GM21360 (cell line): ENCODE measurements around the gene WDR88.
A peak's percentile ranks its signal among the peaks of the same experiment; 100 is the strongest.
"Not testable (repeated sequence)": the region's sequence is repeated elsewhere in the genome, so short reads cannot be mapped to it uniquely, and the experiment has no call there.

ENCODE experiments used
- ATAC-seq: cut with Tn5 transposase; IDR thresholded peaks from one replicate; pipeline ENCODE4 v1.9.1; 2021; ENCODE audit warnings: mild to moderate bottlenecking, moderate library complexity; ENCODE audit not compliant: unreplicated experiment

WDR88 gene

GRCh38 chr19:33126712-33127111 is 5.2 kb upstream of the WDR88 start:
- not testable (repeated sequence) for ATAC-seq

GRCh38 chr19:33129901-33130300 is 2.0 kb upstream of the WDR88 start:
- no peak for ATAC-seq

GRCh38 chr19:33130433-33130832 is 1.5 kb upstream of the WDR88 start:
- ATAC-seq = no peak

GRCh38 chr19:33132425-33132824 is 511 bp downstream of the WDR88 start:
- no peak for ATAC-seq

- no peak for ATAC-seq
Observed at GRCh38 chr19:33133438-33134031, 1.6 kb downstream of the WDR88 start.

- ATAC-seq = no peak
Observed at GRCh38 chr19:33134571-33135041, 2.7 kb downstream of the WDR88 start.

GRCh38 chr19:33139165-33139564 is 7.3 kb downstream of the WDR88 start:
- ATAC-seq = no peak

- ATAC-seq = peak; percentile 68
Observed at GRCh38 chr19:33143897-33144405, 12.0 kb downstream of the WDR88 start.

- no peak for ATAC-seq
Observed at GRCh38 chr19:33146209-33146608, 14.3 kb downstream of the WDR88 start.

GRCh38 chr19:33147538-33147937 is 15.6 kb downstream of the WDR88 start:
- ATAC-seq = no peak

- no peak for ATAC-seq
Observed at GRCh38 chr19:33150852-33151518, 19.1 kb downstream of the WDR88 start.

GRCh38 chr19:33152176-33152575 is 20.3 kb downstream of the WDR88 start:
- no peak for ATAC-seq

GRCh38 chr19:33152625-33153024 is 20.7 kb downstream of the WDR88 start:
- ATAC-seq = not testable (repeated sequence)

GRCh38 chr19:33154313-33154712 is 22.4 kb downstream of the WDR88 start:
- not testable (repeated sequence) for ATAC-seq

- no peak for ATAC-seq
Observed at GRCh38 chr19:33156334-33156733, 24.4 kb downstream of the WDR88 start.

GRCh38 chr19:33157906-33158305 is 26.0 kb downstream of the WDR88 start:
- ATAC-seq = no peak

- no peak for ATAC-seq
Observed at GRCh38 chr19:33158365-33158764, 26.5 kb downstream of the WDR88 start.

GRCh38 chr19:33159149-33159548 is 27.2 kb downstream of the WDR88 start:
- ATAC-seq = no peak

- ATAC-seq = no peak
Observed at GRCh38 chr19:33159893-33160292, 28.0 kb downstream of the WDR88 start.

GRCh38 chr19:33161201-33161600 is 29.3 kb downstream of the WDR88 start:
- no peak for ATAC-seq

- ATAC-seq = no peak
Observed at GRCh38 chr19:33163481-33163880, 31.6 kb downstream of the WDR88 start.

GRCh38 chr19:33166037-33166436 is 34.1 kb downstream of the WDR88 start:
- ATAC-seq = not testable (repeated sequence)
